HCT116 (cell line): ENCODE measurements around the gene MISP3. TPM values are rescaled to one million over a fixed set of nuclear protein-coding genes. Genes with fewer than 3 reads are reported as not detected.

Experiments used
- ATAC-seq: fragments of 200-7000 bp; cut with Tn5 transposase; 2 replicates; pipeline ENCODE4 v1.9.1; 2020; ENCODE audit warnings: mild to moderate bottlenecking, moderate library complexity
- BruUV-seq: library from RNA; stranded (reverse); fragments of 400-500 nt; replicated peaks from 2 replicates; lab custom pipeline; 2021; lab: Mats Ljungman, UMichigan
- CTCF ChIA-PET: fragments of 300-600 bp; sonication (Branson Sonifier 250); formaldehyde crosslinking; loops from one replicate; lab custom pipeline; 2021; ENCODE audit warnings: antibody characterized with exemption; lab: Charles Lee
- POLR2A ChIA-PET: fragments of 300-600, 350-600 bp; sonication (Branson Sonifier 250); formaldehyde crosslinking; loops from one replicate; lab custom pipeline; 2021; ENCODE audit warnings: antibody characterized with exemption; lab: Charles Lee
- RAD21 ChIA-PET, 2 experiments: fragments of 300-600 bp; sonication (Branson Sonifier 250); formaldehyde crosslinking; loops; one replicate each; lab custom pipeline; 2023; ENCODE audit warnings: low total read pairs in 2 of 2; ENCODE audit not compliant: uncharacterized antibody in 2 of 2, unreplicated experiment in 2 of 2, low non-redundant PET in 1 of 2; lab: Charles Lee
- DNase-seq: peaks from one replicate; pipeline ENCODE4 v3.0.0-alpha.2; 2010; ENCODE audit warnings: low read depth, low spot score
- H2AFZ ChIP-seq: fragments of 200-600 bp; shearing (Covaris generic), sonication (generic); 2 replicates; pipeline ENCODE4 v1.6.1; 2017; ENCODE audit warnings: low read depth, mixed run types, mixed read lengths, antibody characterized with exemption, low read length; ENCODE audit not compliant: poor library complexity, severe bottlenecking
- H3K27ac ChIP-seq: 2 replicates; pipeline ENCODE4 v1.5.1; 2012; ENCODE audit warnings: low read depth, low read length
- H3K27me3 ChIP-seq: fragments of 200-600 bp; sonication (generic); 2 replicates; pipeline ENCODE4 v1.6.1; 2016; ENCODE audit warnings: mixed run types, low read length, mixed read lengths; ENCODE audit not compliant: insufficient read depth
- H3K36me3 ChIP-seq, 2 experiments: fragments of 200-500 bp in 1 of 2; fragments of 200-600 bp in 1 of 2; sonication (Bioruptor generic) in 1 of 2; sonication (generic) in 1 of 2; 2 replicates each; pipeline versions ENCODE4 v1.5.1 to v1.6.1; 2014 to 2016; ENCODE audit warnings: low read length in 2 of 2, inconsistent platforms in 1 of 2, mixed read lengths in 1 of 2, mixed run types in 1 of 2; ENCODE audit not compliant: insufficient read depth in 2 of 2, control insufficient read depth in 1 of 2
- H3K4me1 ChIP-seq, 2 experiments: fragments of 200-600 bp in 1 of 2; sonication (generic) in 1 of 2; 2 replicates each; pipeline versions ENCODE4 v1.5.1 to v1.6.1; 2012 to 2017; ENCODE audit warnings: low read length in 2 of 2, inconsistent platforms in 1 of 2, mild to moderate bottlenecking in 1 of 2, mixed read lengths in 1 of 2, mixed run types in 1 of 2, moderate library complexity in 1 of 2; ENCODE audit not compliant: insufficient read depth in 2 of 2, control insufficient read depth in 1 of 2
- H3K4me2 ChIP-seq: fragments of 200-600 bp; sonication (generic); 2 replicates; pipeline ENCODE4 v1.6.1; 2017; ENCODE audit warnings: mixed run types, low read length, mixed read lengths
- H3K4me3 ChIP-seq, 2 experiments: fragments of 200-600 bp in 1 of 2; sonication (generic) in 1 of 2; replicated peaks in 1 of 2; 2 replicates each; pipeline ENCODE4 v1.5.1; 2011 to 2016; ENCODE audit warnings: low read length in 2 of 2, control low read depth in 1 of 2, low read depth in 1 of 2, mild to moderate bottlenecking in 1 of 2, mixed read lengths in 1 of 2, mixed run types in 1 of 2
- H3K79me2 ChIP-seq: fragments of 200-600 bp; sonication (generic); 2 replicates; pipeline ENCODE4 v1.6.1; 2017; ENCODE audit warnings: mild to moderate bottlenecking, mixed run types, low read length, moderate library complexity, mixed read lengths; ENCODE audit not compliant: insufficient read depth
- H3K9ac ChIP-seq: fragments of 200-600 bp; sonication (generic); 2 replicates; pipeline ENCODE4 v1.6.1; 2016; ENCODE audit warnings: low read length, mixed read lengths
- H3K9me2 ChIP-seq: fragments of 200-600 bp; sonication (generic), shearing (Covaris generic); 2 replicates; pipeline ENCODE4 v1.6.1; 2017; ENCODE audit warnings: mixed run types, mild to moderate bottlenecking, moderate library complexity; ENCODE audit not compliant: insufficient read depth
- H3K9me3 ChIP-seq, 2 experiments: fragments of 200-500 bp in 1 of 2; fragments of 200-600 bp in 1 of 2; sonication (Bioruptor generic) in 1 of 2; sonication (generic) in 1 of 2; 2 replicates each; pipeline ENCODE4 v1.6.1; 2014 to 2017; ENCODE audit warnings: low read length in 2 of 2, mixed read lengths in 2 of 2, inconsistent platforms in 1 of 2, low read depth in 1 of 2, mild to moderate bottlenecking in 1 of 2, mixed run types in 1 of 2, moderate library complexity in 1 of 2; ENCODE audit not compliant: control insufficient read depth in 1 of 2, insufficient read depth in 1 of 2
- H4K20me1 ChIP-seq: fragments of 200-600 bp; sonication (generic), shearing (Covaris generic); 2 replicates; pipeline ENCODE4 v1.6.1; 2017; ENCODE audit warnings: mixed run types, mild to moderate bottlenecking, moderate library complexity; ENCODE audit not compliant: insufficient read depth
- EGR1 ChIP-seq: IDR thresholded peaks from 2 replicates; pipeline ENCODE4 v1.6.1; 2012; ENCODE audit warnings: low read depth
- ELF1 ChIP-seq: IDR thresholded peaks from 2 replicates; pipeline ENCODE4 v1.6.1; 2012; ENCODE audit warnings: low read depth, borderline replicate concordance
- EZH2phosphoT487 ChIP-seq: fragments of 200-600 bp; IDR thresholded peaks from 2 replicates; pipeline ENCODE4 v1.6.1; 2018; ENCODE audit warnings: antibody characterized with exemption, borderline replicate concordance
- FOSL1 ChIP-seq: IDR thresholded peaks from 2 replicates; pipeline ENCODE4 v1.6.1; 2012; ENCODE audit warnings: low read depth
- POLR2A ChIP-seq: IDR thresholded peaks from 2 replicates; pipeline ENCODE4 v1.7.0; 2011; ENCODE audit warnings: borderline replicate concordance; ENCODE audit not compliant: insufficient read depth, insufficient read length; ENCODE audit errors: extremely low read depth
- POLR2AphosphoS5 ChIP-seq: IDR thresholded peaks from 2 replicates; pipeline ENCODE4 v1.6.1; 2011; ENCODE audit warnings: mild to moderate bottlenecking, low read depth, low read length, moderate library complexity
- RAD21 ChIP-seq: IDR thresholded peaks from 2 replicates; pipeline ENCODE4 v1.6.1; 2012; ENCODE audit warnings: low read depth, mild to moderate bottlenecking
- SIN3A ChIP-seq: IDR thresholded peaks from 2 replicates; pipeline ENCODE4 v1.6.1; 2012; ENCODE audit warnings: low read depth
- SP1 ChIP-seq: IDR thresholded peaks from 2 replicates; pipeline ENCODE4 v1.6.1; 2012; ENCODE audit warnings: low read depth
- SRF ChIP-seq: IDR thresholded peaks from 2 replicates; pipeline ENCODE4 v1.6.1; 2012; ENCODE audit warnings: low read depth
- TCF7L2 ChIP-seq: IDR thresholded peaks from 2 replicates; pipeline ENCODE4 v1.7.0; 2011; ENCODE audit warnings: borderline replicate concordance, inconsistent platforms; ENCODE audit not compliant: insufficient read depth, insufficient read length; ENCODE audit errors: extremely low read depth
- ZFX ChIP-seq: fragments of 450-650 bp; IDR thresholded peaks from 2 replicates; pipeline ENCODE4 v1.6.1; 2017
- ZNF274 ChIP-seq: fragments of 200-500 bp; sonication (Bioruptor generic); IDR thresholded peaks from 2 replicates; pipeline ENCODE4 v1.6.1; 2014; ENCODE audit warnings: mild to moderate bottlenecking, low read depth, low read length, inconsistent platforms
- intact Hi-C: fragments of 100-400 bp; cut with micrococcal nuclease; formaldehyde crosslinking; loops from 2 replicates; pipeline ENCODE4 v1.10.0; 2022
- total RNA-seq: library from RNA; stranded (reverse); gene quantifications from one replicate; pipeline ENCODE4 v1.2.1, GENCODE V29; 2021; ENCODE audit not compliant: unreplicated experiment
- TF ChIP-seq, protein P1 (sequence below), 3 experiments: fragments of 200-600 bp in 1 of 3; sonication (generic) in 1 of 3; IDR thresholded peaks in 2 of 3; conservative IDR thresholded peaks in 1 of 3; 2 replicates each; pipeline ENCODE4 v1.5.1; 2012 to 2017; ENCODE audit warnings: low read depth in 2 of 3, low read length in 2 of 3, antibody characterized with exemption in 1 of 3, borderline replicate concordance in 1 of 3, control low read depth in 1 of 3, mild to moderate bottlenecking in 1 of 3, mixed read lengths in 1 of 3, mixed run types in 1 of 3, moderate library complexity in 1 of 3; ENCODE audit not compliant: insufficient read depth in 1 of 3
- TF ChIP-seq, protein P2 (sequence below): IDR thresholded peaks from 2 replicates; pipeline ENCODE4 v1.6.1; 2012
- TF ChIP-seq, protein P3 (sequence below): IDR thresholded peaks from 2 replicates; pipeline ENCODE4 v1.6.1; 2011; ENCODE audit warnings: mild to moderate bottlenecking, low read length, moderate library complexity; ENCODE audit not compliant: insufficient replicate concordance; ENCODE audit errors: extremely low read depth

MISP3 gene
- total RNA-seq, 1 experiment from 2014 or later = 5.2 TPM

DNA sequence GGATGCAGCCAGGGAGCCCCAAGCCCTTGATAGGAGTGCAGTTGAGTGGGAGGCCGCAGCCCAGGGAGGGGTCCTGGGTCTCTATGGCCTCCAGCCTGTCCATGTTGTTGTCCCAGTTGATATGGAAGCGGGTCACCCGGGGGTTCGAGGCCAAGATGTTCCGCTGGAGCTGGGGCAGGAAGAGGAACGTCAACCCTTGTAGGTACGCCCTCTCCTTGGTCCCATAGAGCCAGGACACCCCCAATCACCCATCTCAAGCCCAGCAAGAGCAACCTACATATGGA, 47.9 kb downstream of the MISP3 start:
- H3K9ac ChIP-seq = no peak overlapping the region
- ChIA-PET RAD21 (no interaction called here), CTCF (no interaction called here), POLR2A (no interaction called here)
- no peak overlapping the region for H3K4me2 ChIP-seq
- no TSS peak for BruUV-seq
- no peak for TF ChIP-seq RAD21
- no peak for TF ChIP-seq SRF
- no peak for TF ChIP-seq POLR2A
- no peak for TF ChIP-seq TCF7L2
- TF ChIP-seq SP1 = no peak
- no peak for TF ChIP-seq EGR1
- TF ChIP-seq ZNF274 = no peak
- no peak for TF ChIP-seq POLR2AphosphoS5
- TF ChIP-seq, protein P1, sequence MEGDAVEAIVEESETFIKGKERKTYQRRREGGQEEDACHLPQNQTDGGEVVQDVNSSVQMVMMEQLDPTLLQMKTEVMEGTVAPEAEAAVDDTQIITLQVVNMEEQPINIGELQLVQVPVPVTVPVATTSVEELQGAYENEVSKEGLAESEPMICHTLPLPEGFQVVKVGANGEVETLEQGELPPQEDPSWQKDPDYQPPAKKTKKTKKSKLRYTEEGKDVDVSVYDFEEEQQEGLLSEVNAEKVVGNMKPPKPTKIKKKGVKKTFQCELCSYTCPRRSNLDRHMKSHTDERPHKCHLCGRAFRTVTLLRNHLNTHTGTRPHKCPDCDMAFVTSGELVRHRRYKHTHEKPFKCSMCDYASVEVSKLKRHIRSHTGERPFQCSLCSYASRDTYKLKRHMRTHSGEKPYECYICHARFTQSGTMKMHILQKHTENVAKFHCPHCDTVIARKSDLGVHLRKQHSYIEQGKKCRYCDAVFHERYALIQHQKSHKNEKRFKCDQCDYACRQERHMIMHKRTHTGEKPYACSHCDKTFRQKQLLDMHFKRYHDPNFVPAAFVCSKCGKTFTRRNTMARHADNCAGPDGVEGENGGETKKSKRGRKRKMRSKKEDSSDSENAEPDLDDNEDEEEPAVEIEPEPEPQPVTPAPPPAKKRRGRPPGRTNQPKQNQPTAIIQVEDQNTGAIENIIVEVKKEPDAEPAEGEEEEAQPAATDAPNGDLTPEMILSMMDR (IDR thresholded peaks at IDR 0.05 in 2 of 3, conservative IDR thresholded peaks at IDR 0.05 in 1 of 3; ENCODE audit: borderline replicate concordance in 1 of 3, insufficient read depth in 1 of 3, low read depth in 2 of 3, low read length in 2 of 3) = no peak
- TF ChIP-seq SIN3A = no peak
- no peak for TF ChIP-seq EZH2phosphoT487
- no peak for TF ChIP-seq ELF1
- no peak for TF ChIP-seq ZFX
- TF ChIP-seq, protein P2, sequence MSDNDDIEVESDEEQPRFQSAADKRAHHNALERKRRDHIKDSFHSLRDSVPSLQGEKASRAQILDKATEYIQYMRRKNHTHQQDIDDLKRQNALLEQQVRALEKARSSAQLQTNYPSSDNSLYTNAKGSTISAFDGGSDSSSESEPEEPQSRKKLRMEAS = no peak
- no peak for TF ChIP-seq FOSL1
- TF ChIP-seq, protein P3, sequence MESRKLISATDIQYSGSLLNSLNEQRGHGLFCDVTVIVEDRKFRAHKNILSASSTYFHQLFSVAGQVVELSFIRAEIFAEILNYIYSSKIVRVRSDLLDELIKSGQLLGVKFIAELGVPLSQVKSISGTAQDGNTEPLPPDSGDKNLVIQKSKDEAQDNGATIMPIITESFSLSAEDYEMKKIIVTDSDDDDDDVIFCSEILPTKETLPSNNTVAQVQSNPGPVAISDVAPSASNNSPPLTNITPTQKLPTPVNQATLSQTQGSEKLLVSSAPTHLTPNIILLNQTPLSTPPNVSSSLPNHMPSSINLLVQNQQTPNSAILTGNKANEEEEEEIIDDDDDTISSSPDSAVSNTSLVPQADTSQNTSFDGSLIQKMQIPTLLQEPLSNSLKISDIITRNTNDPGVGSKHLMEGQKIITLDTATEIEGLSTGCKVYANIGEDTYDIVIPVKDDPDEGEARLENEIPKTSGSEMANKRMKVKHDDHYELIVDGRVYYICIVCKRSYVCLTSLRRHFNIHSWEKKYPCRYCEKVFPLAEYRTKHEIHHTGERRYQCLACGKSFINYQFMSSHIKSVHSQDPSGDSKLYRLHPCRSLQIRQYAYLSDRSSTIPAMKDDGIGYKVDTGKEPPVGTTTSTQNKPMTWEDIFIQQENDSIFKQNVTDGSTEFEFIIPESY = no peak
- no peaks in the 10 kb centered on the region for H3K9me2 ChIP-seq
- no peak overlapping the region for H2AFZ ChIP-seq
- no peak overlapping the region for H3K4me3 ChIP-seq
- no peaks in the 10 kb centered on the region for H4K20me1 ChIP-seq
- ATAC-seq (no peak), DNase-seq (no peak)
- H3K4me1 ChIP-seq = peaks cover 14 to 20% of the 10 kb centered on the region in 2 experiments
- H3K27me3 ChIP-seq = no peaks in the 10 kb centered on the region
- peaks cover 12 to 16% of the 10 kb centered on the region in 2 experiments for H3K36me3 ChIP-seq
- H3K27ac ChIP-seq = no peak overlapping the region
- peaks cover 10% of the 10 kb centered on the region; the same call in 1 of the 2 replicates for H3K79me2 ChIP-seq
- H3K9me3 ChIP-seq = no peaks in the 10 kb centered on the region
- intact Hi-C loops = no loop called here
